Measurements from ENCODE around the gene COLQ.
"Not testable (repeated sequence)": the region's sequence is repeated elsewhere in the genome, so short reads cannot be mapped to it uniquely, and the experiment has no call there.

The COLQ gene

GRCh38 chr3:15492847-15493360 is 28.6 kb downstream of the COLQ start:
- Histone ChIP-seq H3K27ac (no peak overlapping the region), H3K36me3 (ENCODE audit: insufficient read depth, low read length) (no peaks in the 10 kb centered on the region), H3K9ac (ENCODE audit: insufficient read length) (no peak overlapping the region), H3K9me3 (ENCODE audit: low read depth, low read length) (no peaks in the 10 kb centered on the region), H3K4me3 (no peak overlapping the region)
- TF ChIP-seq EZH2 (IDR thresholded peaks at IDR 0.05) (no peak), POLR2AphosphoS5 (IDR thresholded peaks at IDR 0.05; ENCODE audit: borderline replicate concordance, low read depth, low read length) (no peak), FOXP2 (optimal IDR thresholded peaks at IDR 0.05; ENCODE audit: control extremely low read depth, extremely low read length, insufficient read depth) (no peak)
- DNase-seq (ENCODE audit: low read depth, low spot score), result no peak

GRCh38 chr3:15491143-15491542 is 30.4 kb downstream of the COLQ start:
- DNase-seq (ENCODE audit: low read depth, low spot score), result no peak
- Histone ChIP-seq H3K27ac (no peak overlapping the region), H3K36me3 (ENCODE audit: insufficient read depth, low read length) (no peaks in the 10 kb centered on the region), H3K9me3 (ENCODE audit: low read depth, low read length) (no peaks in the 10 kb centered on the region), H3K9ac (ENCODE audit: insufficient read length) (no peak overlapping the region), H3K4me3 (no peak overlapping the region)
- no peak for TF ChIP-seq FOXP2 (optimal IDR thresholded peaks at IDR 0.05; ENCODE audit: control extremely low read depth, extremely low read length, insufficient read depth)

- no peak for DNase-seq (ENCODE audit: low read depth, low spot score)
- Histone ChIP-seq H3K9me3 (ENCODE audit: low read depth, low read length) (no peaks in the 10 kb centered on the region), H3K9ac (ENCODE audit: insufficient read length) (no peak overlapping the region), H3K4me3 (no peak overlapping the region), H3K36me3 (ENCODE audit: insufficient read depth, low read length) (no peaks in the 10 kb centered on the region), H3K27ac (no peak overlapping the region)
- TF ChIP-seq FOXP2 (optimal IDR thresholded peaks at IDR 0.05; ENCODE audit: control extremely low read depth, extremely low read length, insufficient read depth) (no peak), POLR2AphosphoS5 (IDR thresholded peaks at IDR 0.05; ENCODE audit: borderline replicate concordance, low read depth, low read length) (no peak), EZH2 (IDR thresholded peaks at IDR 0.05) (no peak)
Observed at GRCh38 chr3:15490158-15490557, 31.3 kb downstream of the COLQ start.

GRCh38 chr3:15488002-15488401 is 33.5 kb downstream of the COLQ start:
- TF ChIP-seq EZH2 (IDR thresholded peaks at IDR 0.05) (no peak), POLR2AphosphoS5 (IDR thresholded peaks at IDR 0.05; ENCODE audit: borderline replicate concordance, low read depth, low read length) (no peak), FOXP2 (optimal IDR thresholded peaks at IDR 0.05; ENCODE audit: control extremely low read depth, extremely low read length, insufficient read depth) (no peak)
- H3K4me3 ChIP-seq, result no peak overlapping the region
- no peak for DNase-seq (ENCODE audit: low read depth, low spot score)
- no peak overlapping the region for H3K9ac ChIP-seq (ENCODE audit: insufficient read length)
- no peak overlapping the region for H3K27ac ChIP-seq
- H3K36me3 ChIP-seq (ENCODE audit: insufficient read depth, low read length), result no peaks in the 10 kb centered on the region
- H3K9me3 ChIP-seq (ENCODE audit: low read depth, low read length), result no peaks in the 10 kb centered on the region

GRCh38 chr3:15486979-15487378 is 34.5 kb downstream of the COLQ start:
- TF ChIP-seq EZH2 (IDR thresholded peaks at IDR 0.05) (no peak), POLR2AphosphoS5 (IDR thresholded peaks at IDR 0.05; ENCODE audit: borderline replicate concordance, low read depth, low read length) (no peak), FOXP2 (optimal IDR thresholded peaks at IDR 0.05; ENCODE audit: control extremely low read depth, extremely low read length, insufficient read depth) (no peak)
- Histone ChIP-seq H3K27ac (no peak overlapping the region), H3K9me3 (ENCODE audit: low read depth, low read length) (no peaks in the 10 kb centered on the region), H3K4me3 (no peak overlapping the region), H3K36me3 (ENCODE audit: insufficient read depth, low read length) (no peaks in the 10 kb centered on the region), H3K9ac (ENCODE audit: insufficient read length) (no peak overlapping the region)
- DNase-seq (ENCODE audit: low read depth, low spot score), result no peak

GRCh38 chr3:15486020-15486419 is 35.5 kb downstream of the COLQ start:
- no peaks in the 10 kb centered on the region for H3K9me3 ChIP-seq (ENCODE audit: low read depth, low read length)
- no peak overlapping the region for H3K9ac ChIP-seq (ENCODE audit: insufficient read length)
- H3K4me3 ChIP-seq, result no peak overlapping the region
- TF ChIP-seq POLR2AphosphoS5 (IDR thresholded peaks at IDR 0.05; ENCODE audit: borderline replicate concordance, low read depth, low read length) (no peak), EZH2 (IDR thresholded peaks at IDR 0.05) (no peak), FOXP2 (optimal IDR thresholded peaks at IDR 0.05; ENCODE audit: control extremely low read depth, extremely low read length, insufficient read depth) (no peak)
- DNase-seq (ENCODE audit: low read depth, low spot score), result no peak
- H3K27ac ChIP-seq, result no peak overlapping the region
- no peaks in the 10 kb centered on the region for H3K36me3 ChIP-seq (ENCODE audit: insufficient read depth, low read length)

- not testable (repeated sequence) for DNase-seq (ENCODE audit: low read depth, low spot score); H3K36me3 ChIP-seq (ENCODE audit: insufficient read depth, low read length)
Observed at GRCh38 chr3:15484551-15484950, 37.0 kb downstream of the COLQ start.

GRCh38 chr3:15479400-15480224 is 41.9 kb downstream of the COLQ start:
- DNase-seq (ENCODE audit: low read depth, low spot score), result no peak
- no peak overlapping the region for H3K9ac ChIP-seq (ENCODE audit: insufficient read length)
- no peak overlapping the region for H3K4me3 ChIP-seq
- TF ChIP-seq POLR2AphosphoS5 (IDR thresholded peaks at IDR 0.05; ENCODE audit: borderline replicate concordance, low read depth, low read length) (no peak), EZH2 (IDR thresholded peaks at IDR 0.05) (no peak), FOXP2 (optimal IDR thresholded peaks at IDR 0.05; ENCODE audit: control extremely low read depth, extremely low read length, insufficient read depth) (no peak)
- H3K9me3 ChIP-seq (ENCODE audit: low read depth, low read length), result no peaks in the 10 kb centered on the region
- no peak overlapping the region for H3K27ac ChIP-seq
- H3K36me3 ChIP-seq (ENCODE audit: insufficient read depth, low read length), result no peaks in the 10 kb centered on the region

More at GRCh38 chr3:15484551-15484950, 37.0 kb downstream of the COLQ start:
- not testable (repeated sequence) for H3K27ac ChIP-seq; H3K9ac ChIP-seq (ENCODE audit: insufficient read length); H3K4me3 ChIP-seq; H3K9me3 ChIP-seq (ENCODE audit: low read depth, low read length)

GRCh38 chr3:15478640-15478979 is 42.9 kb downstream of the COLQ start:
- no peaks in the 10 kb centered on the region for H3K9me3 ChIP-seq (ENCODE audit: low read depth, low read length)
- TF ChIP-seq FOXP2 (optimal IDR thresholded peaks at IDR 0.05; ENCODE audit: control extremely low read depth, extremely low read length, insufficient read depth) (no peak), EZH2 (IDR thresholded peaks at IDR 0.05) (no peak), POLR2AphosphoS5 (IDR thresholded peaks at IDR 0.05; ENCODE audit: borderline replicate concordance, low read depth, low read length) (no peak)
- H3K27ac ChIP-seq, result no peak overlapping the region
- no peak overlapping the region for H3K4me3 ChIP-seq
- no peak for DNase-seq (ENCODE audit: low read depth, low spot score)
- no peaks in the 10 kb centered on the region for H3K36me3 ChIP-seq (ENCODE audit: insufficient read depth, low read length)
- H3K9ac ChIP-seq (ENCODE audit: insufficient read length), result no peak overlapping the region
